MM.1S (cell line): Measurements from ENCODE around the gene DHRSX.

Source experiments
- DNase-seq: peaks from one replicate; pipeline ENCODE4 v3.0.0-alpha.2; 2015
- H2AFZ ChIP-seq: fragments of 300-600 bp; sonication (generic); 2 replicates; pipeline ENCODE4 v1.6.0; 2016; ENCODE audit warnings: antibody characterized with exemption, low read length
- H3F3A ChIP-seq: fragments of 300-600 bp; sonication (generic); 2 replicates; pipeline ENCODE4 v1.6.1; 2016; ENCODE audit warnings: mild to moderate bottlenecking, antibody characterized with exemption, low read length, moderate library complexity, mixed read lengths; ENCODE audit not compliant: insufficient read depth
- H3K27ac ChIP-seq: fragments of 300-600 bp; sonication (generic); 2 replicates; pipeline ENCODE4 v1.5.1; 2016; ENCODE audit warnings: mild to moderate bottlenecking, low read length
- H3K27me3 ChIP-seq: fragments of 300-600 bp; sonication (generic); replicated peaks from 2 replicates; pipeline ENCODE4 v1.6.0; 2016; ENCODE audit warnings: low read length; ENCODE audit not compliant: insufficient read depth
- H3K36me3 ChIP-seq: fragments of 300-600 bp; sonication (generic); replicated peaks from 2 replicates; pipeline ENCODE4 v1.6.1; 2016; ENCODE audit warnings: mild to moderate bottlenecking, low read length, mixed read lengths; ENCODE audit not compliant: insufficient read depth
- H3K4me1 ChIP-seq: fragments of 300-600 bp; sonication (generic); 2 replicates; pipeline ENCODE4 v1.6.1; 2016; ENCODE audit warnings: low read length, mixed read lengths
- H3K4me2 ChIP-seq: fragments of 300-600 bp; sonication (generic); 2 replicates; pipeline ENCODE4 v1.6.0; 2016; ENCODE audit warnings: low read depth, low read length
- H3K4me3 ChIP-seq: fragments of 300-600 bp; sonication (generic); 2 replicates; pipeline ENCODE4 v1.5.1; 2016; ENCODE audit warnings: low read length, mixed read lengths
- H3K79me2 ChIP-seq: fragments of 300-600 bp; sonication (generic); 2 replicates; pipeline ENCODE4 v1.6.1; 2016; ENCODE audit warnings: mixed run types, low read length, mixed read lengths
- H3K9ac ChIP-seq: fragments of 300-600 bp; sonication (generic); 2 replicates; pipeline ENCODE4 v1.6.1; 2016; ENCODE audit warnings: low read length, mixed read lengths
- H3K9me2 ChIP-seq: fragments of 300-600 bp; sonication (generic); replicated peaks from 2 replicates; pipeline ENCODE4 v1.6.1; 2016; ENCODE audit warnings: mild to moderate bottlenecking, low read length, mixed read lengths; ENCODE audit not compliant: insufficient read depth
- H3K9me3 ChIP-seq: fragments of 300-600 bp; sonication (generic); replicated peaks from 2 replicates; pipeline ENCODE4 v1.6.1; 2016; ENCODE audit warnings: mild to moderate bottlenecking, low read length, mixed read lengths; ENCODE audit not compliant: insufficient read depth
- H4K20me1 ChIP-seq: fragments of 300-600 bp; sonication (generic); 2 replicates; pipeline ENCODE4 v1.6.1; 2016; ENCODE audit warnings: mild to moderate bottlenecking, low read length, moderate library complexity, mixed read lengths; ENCODE audit not compliant: insufficient read depth
- CTCF ChIP-seq: fragments of 300-600 bp; sonication (generic); IDR thresholded peaks from 2 replicates; pipeline ENCODE4 v1.5.1; 2016; ENCODE audit warnings: antibody characterized with exemption, low read length, mixed read lengths
- EZH2 ChIP-seq: fragments of 300-600 bp; sonication (generic); optimal IDR thresholded peaks from 2 replicates; pipeline ENCODE3; 2017; ENCODE audit warnings: low read depth, mild to moderate bottlenecking, antibody characterized with exemption, low read length, mixed read lengths
- EZH2phosphoT487 ChIP-seq: fragments of 300-600 bp; sonication (generic); IDR thresholded peaks from 2 replicates; pipeline ENCODE4 v1.6.1; 2018; ENCODE audit warnings: antibody characterized with exemption, low read length

Gene DHRSX

GRCh38 chrX:2418000-2418399 lies 82.8 kb downstream of the DHRSX start:
- H4K20me1 ChIP-seq, result no peaks in the 10 kb centered on the region
- H3K4me1 ChIP-seq, result no peaks in the 10 kb centered on the region
- no peak overlapping the region for H3K9ac ChIP-seq

GRCh38 chrX:2416851-2417604 lies 83.7 kb downstream of the DHRSX start:
- no peaks in the 10 kb centered on the region for H3K9me3 ChIP-seq

More at GRCh38 chrX:2418000-2418399, 82.8 kb downstream of the DHRSX start:
- no peak overlapping the region for H3K27ac ChIP-seq
- no peaks in the 10 kb centered on the region for H3F3A ChIP-seq
- H3K4me2 ChIP-seq, result no peak overlapping the region
- H3K9me3 ChIP-seq, result no peaks in the 10 kb centered on the region
- no peaks in the 10 kb centered on the region for H3K79me2 ChIP-seq
- no peak overlapping the region for H3K4me3 ChIP-seq
- no peaks in the 10 kb centered on the region for H3K36me3 ChIP-seq
- H3K9me2 ChIP-seq, result no peaks in the 10 kb centered on the region
- no peaks in the 10 kb centered on the region for H3K27me3 ChIP-seq
- DNase-seq, result no peak
- TF ChIP-seq EZH2phosphoT487 (no peak), CTCF (no peak), EZH2 (no peak)
- H2AFZ ChIP-seq, result no peak overlapping the region

GRCh38 chrX:2414384-2414783 lies 86.4 kb downstream of the DHRSX start:
- H4K20me1 ChIP-seq, result no peaks in the 10 kb centered on the region
- no peaks in the 10 kb centered on the region for H3K36me3 ChIP-seq
- no peak for DNase-seq
- TF ChIP-seq EZH2phosphoT487 (no peak), EZH2 (no peak), CTCF (no peak)
- no peaks in the 10 kb centered on the region for H3F3A ChIP-seq
- no peak overlapping the region for H2AFZ ChIP-seq
- no peak overlapping the region for H3K4me2 ChIP-seq
- H3K27ac ChIP-seq, result no peak overlapping the region
- no peaks in the 10 kb centered on the region for H3K4me1 ChIP-seq
- no peak overlapping the region for H3K9ac ChIP-seq
- no peaks in the 10 kb centered on the region for H3K9me2 ChIP-seq
- no peaks in the 10 kb centered on the region for H3K9me3 ChIP-seq
- H3K79me2 ChIP-seq, result no peaks in the 10 kb centered on the region
- H3K27me3 ChIP-seq, result no peaks in the 10 kb centered on the region
- no peak overlapping the region for H3K4me3 ChIP-seq

More at GRCh38 chrX:2416851-2417604, 83.7 kb downstream of the DHRSX start:
- Histone ChIP-seq H3K79me2 (no peaks in the 10 kb centered on the region), H3K27ac (no peak overlapping the region), H3K4me1 (no peaks in the 10 kb centered on the region), H3F3A (no peaks in the 10 kb centered on the region), H3K27me3 (no peaks in the 10 kb centered on the region), H3K4me3 (no peak overlapping the region), H4K20me1 (no peaks in the 10 kb centered on the region), H3K36me3 (no peaks in the 10 kb centered on the region), H3K9ac (no peak overlapping the region), H2AFZ (no peak overlapping the region), H3K9me2 (no peaks in the 10 kb centered on the region), H3K4me2 (no peak overlapping the region)
- no peak for DNase-seq
- TF ChIP-seq EZH2phosphoT487, result no peak
- TF ChIP-seq CTCF, result no peak
- TF ChIP-seq EZH2, result no peak
